H1 (cell line): ENCODE measurements around the gene SLC2A14. TPM values are rescaled to one million over a fixed set of nuclear protein-coding genes. Genes with fewer than 3 reads are reported as not detected.

Experiments used
- CTCF ChIA-PET: fragments of 300-600 bp; sonication (Branson Sonifier 250); formaldehyde crosslinking; loops from one replicate; lab custom pipeline; 2021; ENCODE audit not compliant: partially characterized antibody; lab: Charles Lee
- POLR2A ChIA-PET: fragments of 300-600 bp; sonication (Branson Sonifier 250); formaldehyde crosslinking; loops from one replicate; lab custom pipeline; 2021; ENCODE audit warnings: inconsistent platforms; ENCODE audit not compliant: partially characterized antibody; lab: Charles Lee
- DNase-seq, 2 experiments: peaks; one replicate each; pipeline versions ENCODE4 v3.0.0 to v3.0.0-alpha.2; 2010 to 2022; ENCODE audit warnings: low spot score in 2 of 2, low read depth in 1 of 2, mixed read lengths in 1 of 2
- FAIRE-seq: peaks from 2 replicates; lab custom pipeline; 2011; peaks lifted over from hg19 to GRCh38; lab: Jason Lieb, UNC
- H2AFZ ChIP-seq: 2 replicates; pipeline ENCODE4 v1.8.1; 2012; ENCODE audit warnings: low read length, inconsistent platforms
- H2AK5ac ChIP-seq: 2 replicates; pipeline ENCODE4 v1.6.1; 2013; ENCODE audit warnings: low read depth, low read length
- H2BK120ac ChIP-seq: replicated peaks from 2 replicates; pipeline ENCODE3; 2013; ENCODE audit warnings: low read depth, low read length, inconsistent platforms
- H2BK12ac ChIP-seq: 2 replicates; pipeline ENCODE4 v1.6.1; 2013; ENCODE audit warnings: low read depth, low read length
- H2BK15ac ChIP-seq: 2 replicates; pipeline ENCODE4 v1.6.1; 2013; ENCODE audit warnings: low read length
- H2BK20ac ChIP-seq: 2 replicates; pipeline ENCODE4 v1.6.1; 2013; ENCODE audit warnings: low read length
- H2BK5ac ChIP-seq: 2 replicates; pipeline ENCODE4 v1.6.1; 2013; ENCODE audit warnings: low read depth, low read length
- H3K14ac ChIP-seq: 2 replicates; pipeline ENCODE4 v1.6.1; 2013; ENCODE audit warnings: inconsistent platforms; ENCODE audit not compliant: insufficient read length
- H3K18ac ChIP-seq: 2 replicates; pipeline ENCODE4 v1.6.1; 2013; ENCODE audit warnings: low read length; ENCODE audit errors: extremely low read depth
- H3K23ac ChIP-seq: 2 replicates; pipeline ENCODE4 v1.6.1; 2013; ENCODE audit warnings: inconsistent platforms; ENCODE audit not compliant: insufficient read length
- H3K23me2 ChIP-seq: 2 replicates; pipeline ENCODE4 v1.6.1; 2013; ENCODE audit warnings: low read depth, low read length
- H3K27ac ChIP-seq: 2 replicates; pipeline ENCODE4 v1.6.1; 2011; ENCODE audit warnings: low read depth, low read length, inconsistent platforms
- H3K27me3 ChIP-seq, 4 experiments: replicated peaks in 1 of 4; 1 replicate in 1 of 4; 2 replicates in 3 of 4; pipeline versions ENCODE4 v1.6.1 to v1.8.1; 2011 to 2013; ENCODE audit warnings: low read length in 3 of 4, mild to moderate bottlenecking in 3 of 4, inconsistent platforms in 2 of 4, mixed read lengths in 2 of 4, moderate library complexity in 1 of 4; ENCODE audit not compliant: control insufficient read depth in 3 of 4, insufficient read depth in 3 of 4; ENCODE audit errors: extremely low read depth in 1 of 4
- H3K36me3 ChIP-seq, 4 experiments: 2 replicates each; pipeline versions ENCODE4 v1.6.1 to v1.8.1; 2011 to 2013; ENCODE audit warnings: mild to moderate bottlenecking in 4 of 4, low read length in 3 of 4, moderate library complexity in 2 of 4, control low read depth in 1 of 4, inconsistent platforms in 1 of 4; ENCODE audit not compliant: insufficient read depth in 4 of 4, control insufficient read depth in 2 of 4
- H3K4ac ChIP-seq: replicated peaks from 2 replicates; pipeline ENCODE3; 2013; ENCODE audit warnings: low read length, low read depth, mixed read lengths, inconsistent platforms; ENCODE audit not compliant: insufficient read length
- H3K4me1 ChIP-seq, 4 experiments: replicated peaks in 1 of 4; 1 replicate in 1 of 4; 2 replicates in 3 of 4; pipeline versions ENCODE4 v1.6.1 to v1.8.1; 2011 to 2013; ENCODE audit warnings: low read length in 3 of 4, inconsistent platforms in 2 of 4, mixed read lengths in 1 of 4; ENCODE audit not compliant: insufficient read depth in 4 of 4, control insufficient read depth in 3 of 4
- H3K4me2 ChIP-seq, 2 experiments: 2 replicates each; pipeline versions ENCODE4 v1.6.1 to v1.8.1; 2011 to 2013; ENCODE audit warnings: low read depth in 2 of 2, low read length in 2 of 2, control low read depth in 1 of 2, inconsistent platforms in 1 of 2, mild to moderate bottlenecking in 1 of 2; ENCODE audit not compliant: insufficient read depth in 1 of 2
- H3K4me3 ChIP-seq, 4 experiments: fragments of 200-600, 300-600 bp in 1 of 4; sonication (generic), shearing (Covaris generic), sonication (Bioruptor Twin) in 1 of 4; 2 replicates each; pipeline versions ENCODE4 v1.5.1 to v1.8.1; 2011 to 2016; ENCODE audit warnings: low read length in 4 of 4, low read depth in 3 of 4, control low read depth in 2 of 4, inconsistent platforms in 2 of 4, mild to moderate bottlenecking in 2 of 4, mixed read lengths in 1 of 4, moderate library complexity in 1 of 4; ENCODE audit not compliant: insufficient read depth in 2 of 4; ENCODE audit errors: extremely low read depth in 1 of 4
- H3K56ac ChIP-seq: replicated peaks from 2 replicates; pipeline ENCODE3; 2013; ENCODE audit warnings: low read depth, mild to moderate bottlenecking, mixed read lengths, low read length, inconsistent platforms; ENCODE audit not compliant: insufficient read length
- H3K79me1 ChIP-seq: 2 replicates; pipeline ENCODE4 v1.6.1; 2013; ENCODE audit warnings: low read depth, low read length, control low read depth
- H3K79me2 ChIP-seq, 2 experiments: 2 replicates each; pipeline versions ENCODE4 v1.6.1 to v1.8.1; 2012 to 2013; ENCODE audit warnings: low read length in 2 of 2, mild to moderate bottlenecking in 2 of 2, inconsistent platforms in 1 of 2; ENCODE audit not compliant: insufficient read depth in 2 of 2, control insufficient read depth in 1 of 2
- H3K9ac ChIP-seq, 4 experiments: replicated peaks in 1 of 4; 1 replicate in 1 of 4; 2 replicates in 3 of 4; pipeline versions ENCODE4 v1.6.1 to v1.8.1; 2011 to 2013; ENCODE audit warnings: low read depth in 3 of 4, low read length in 3 of 4, control low read depth in 2 of 4, mild to moderate bottlenecking in 2 of 4, moderate library complexity in 2 of 4, inconsistent platforms in 1 of 4; ENCODE audit errors: extremely low read depth in 1 of 4
- H3K9me3 ChIP-seq, 2 experiments: 2 replicates each; pipeline versions ENCODE4 v1.6.1 to v1.8.1; 2012 to 2013; ENCODE audit warnings: mild to moderate bottlenecking in 2 of 2, moderate library complexity in 2 of 2, control low read depth in 1 of 2, inconsistent platforms in 1 of 2, low read depth in 1 of 2, low read length in 1 of 2, mixed read lengths in 1 of 2; ENCODE audit not compliant: insufficient read depth in 2 of 2
- H4K20me1 ChIP-seq, 2 experiments: replicated peaks in 1 of 2; 2 replicates each; pipeline versions ENCODE3 to v1.8.1; 2011 to 2013; ENCODE audit warnings: inconsistent platforms in 2 of 2, low read length in 2 of 2, mild to moderate bottlenecking in 1 of 2; ENCODE audit not compliant: insufficient read depth in 2 of 2, control insufficient read depth in 1 of 2
- H4K5ac ChIP-seq: 2 replicates; pipeline ENCODE4 v1.6.1; 2013; ENCODE audit warnings: low read length, low read depth, mixed read lengths, inconsistent platforms; ENCODE audit not compliant: insufficient read length
- H4K8ac ChIP-seq: 2 replicates; pipeline ENCODE4 v1.8.0; 2013; ENCODE audit warnings: mild to moderate bottlenecking, moderate library complexity, low read length, inconsistent platforms; ENCODE audit not compliant: insufficient read depth; ENCODE audit errors: extremely low read depth
- H4K91ac ChIP-seq: replicated peaks from 2 replicates; pipeline ENCODE3; 2013; ENCODE audit warnings: low read length, mixed read lengths, inconsistent platforms; ENCODE audit not compliant: insufficient read length
- CBX5 ChIP-seq: fragments of 300-800, 300-1000 bp; sonication (generic); IDR thresholded peaks from 2 replicates; pipeline ENCODE4 v1.7.1; 2016; ENCODE audit warnings: antibody characterized with exemption, low read length, low read depth
- KDM1A ChIP-seq: fragments of 200-600, 300-600 bp; sonication (generic); IDR thresholded peaks from 2 replicates; pipeline ENCODE4 v1.7.1; 2016; ENCODE audit warnings: mild to moderate bottlenecking, low read length, borderline replicate concordance
- NANOG ChIP-seq: IDR thresholded peaks from 2 replicates; pipeline ENCODE4 v1.6.1; 2011; ENCODE audit warnings: low read length, low read depth, mild to moderate bottlenecking, inconsistent platforms; ENCODE audit not compliant: insufficient read depth, poor library complexity, severe bottlenecking
- SP1 ChIP-seq: IDR thresholded peaks from 2 replicates; pipeline ENCODE4 v1.6.1; 2011; ENCODE audit warnings: low read depth, low read length
- WGBS, 2 experiments: shearing (Covaris generic) in 1 of 2; methylation state at CpG; one replicate each; pipeline versions ENCODE4 v1.1.6 to v1.1.7; 2013 to 2015; ENCODE audit warnings: low lambda C conversion rate in 2 of 2, mixed read lengths in 2 of 2, inconsistent platforms in 1 of 2, low coverage in 1 of 2, missing lambda C conversion rate in 1 of 2; ENCODE audit not compliant: insufficient replicate concordance in 2 of 2, insufficient coverage in 1 of 2, insufficient read length in 1 of 2; ENCODE audit errors: extremely low coverage in 1 of 2, missing lambda C conversion rate in 1 of 2; 5-methylcytosine and 5-hydroxymethylcytosine counted together
- polyA plus RNA-seq, 7 experiments: library from polyadenylated mRNA; depleted of rRNA in 3 of 7; stranded (reverse) in 5 of 7; unstranded in 2 of 7; fragments of >200 nt in 5 of 7; fragments of 200-250 nt in 2 of 7; gene quantifications; 1 replicate in 5 of 7; 2 replicates in 1 of 7; 4 replicates in 1 of 7; pipeline versions ENCODE4 v1.2.1 to v1.2.3, GENCODE V29; 2011 to 2013; ENCODE audit warnings: missing spikeins in 2 of 7, mixed read lengths in 2 of 7
- total RNA-seq: library from RNA; stranded (reverse); fragmentation: NEBNext Ultra II Directional; extraction: Animal tissue kit (Norgen Biotek cat#: 25700); gene quantifications from 2 replicates; pipeline ENCODE4 v1.2.1, GENCODE V29; 2021

SLC2A14 gene
- total and polyA plus RNA-seq, 2 of the 8 experiments (the other 6 are each of a cell fraction or from before 2014, with no cell fraction given), result 11.1 to 19.3 TPM

GRCh38 chr12:7782055-7782454 is 90.7 kb downstream of the SLC2A14 start:
- Histone ChIP-seq H2BK5ac (no peak overlapping the region; the same call in 1 of the 2 replicates), H3K14ac (no peak overlapping the region), H4K8ac (no peak overlapping the region), H4K20me1 (no peaks in the 10 kb centered on the region), H2BK120ac (no peak overlapping the region), H2BK20ac (no peak overlapping the region), H3K79me2 (no peaks in the 10 kb centered on the region), H2AK5ac (no peak overlapping the region), H3K4ac (no peak overlapping the region), H2BK15ac (no peak overlapping the region), H3K9me3 (no peaks in the 10 kb centered on the region), H3K4me1 (peaks cover 0 to 5% (median 4%) of the 10 kb centered on the region in 4 experiments; a peak in 5 of 7 replicates)
- TF ChIP-seq KDM1A (peak; percentile 23; the same call in 1 of the 2 replicates), SP1 (no peak), CBX5 (no peak), NANOG (no peak)
- TF ChIP-seq, all 59 proteins: peak for 1
- H4K91ac ChIP-seq, result no peak overlapping the region
- no peak overlapping the region for H3K18ac ChIP-seq
- H3K9ac ChIP-seq, result no peak overlapping the region
- no peak overlapping the region for H3K56ac ChIP-seq
- H2BK12ac ChIP-seq, result no peak overlapping the region
- no peak overlapping the region for H2AFZ ChIP-seq
- no peak overlapping the region for H4K5ac ChIP-seq
- ChIA-PET CTCF (no interaction called here), POLR2A (interaction anchor here (0.9 kb wide), 1 partner anchor 8 kb away, joined by 5 read pairs; no protein-coding TSS in a partner anchor)
- no peak overlapping the region for H3K27ac ChIP-seq
- no peak overlapping the region for H3K4me2 ChIP-seq
- WGBS, 2 experiments, result 90% methylated on average over 6 of the region's 6 CpGs; no CpG with 5 or more reads in 1 of the 2 experiments
- H3K23ac ChIP-seq, result no peak overlapping the region
- H3K23me2 ChIP-seq, result no peaks in the 10 kb centered on the region
- no peak overlapping the region for H3K4me3 ChIP-seq
- H3K79me1 ChIP-seq, result no peaks in the 10 kb centered on the region
- DNase-seq, result no peak
- no peak for FAIRE-seq
- H3K36me3 ChIP-seq, result no peaks in the 10 kb centered on the region
- no peaks in the 10 kb centered on the region for H3K27me3 ChIP-seq
